ENCODE results near the gene DHRSX. TPM values are rescaled to one million over a fixed set of nuclear protein-coding genes. Genes with fewer than 3 reads are reported as not detected.

The DHRSX gene
- total RNA-seq, 2 donors from 2014 or later = 36.5 to 45.4 TPM

DNA sequence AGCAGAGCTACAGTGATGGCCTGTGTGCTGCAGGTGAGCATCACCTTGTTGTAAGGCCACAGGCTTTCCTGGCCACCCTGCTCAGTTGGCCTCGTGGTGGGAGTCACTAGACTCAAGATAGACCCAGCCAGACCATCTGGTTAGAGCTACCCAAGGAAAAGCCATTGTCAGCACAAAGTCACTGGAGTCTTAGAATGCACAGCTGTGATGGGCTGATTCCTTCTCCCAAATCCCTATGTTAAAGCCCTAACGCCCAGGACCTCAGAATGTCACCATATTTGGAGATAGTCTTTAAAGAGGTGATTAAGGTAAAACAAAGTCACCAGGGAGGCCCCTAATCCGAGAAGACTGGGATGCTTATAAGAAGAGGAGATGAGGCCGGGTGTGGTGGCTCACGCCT, 173.4 kb downstream of the DHRSX start:
- no peaks in the 10 kb centered on the region for H3K27me3 Mint-ChIP-seq (ENCODE audit: insufficient read depth)

GRCh38 chrX:2325076-2325784, 175.5 kb downstream of the DHRSX start:
- DNase-seq = peak; percentile 70
- no peak overlapping the region for H3K27ac Mint-ChIP-seq

More for the DNA sequence above, 173.4 kb downstream of the DHRSX start:
- Histone ChIP-seq H3K4me1 (ENCODE audit: control insufficient read depth, insufficient read depth, low read length) (no peaks in the 10 kb centered on the region), H3K36me3 (ENCODE audit: control insufficient read depth, insufficient read depth, low read length) (no peaks in the 10 kb centered on the region), H3K27ac (ENCODE audit: low read depth, low read length) (no peak overlapping the region), H3K27me3 (ENCODE audit: control insufficient read depth, insufficient read depth, low read length, poor library complexity, severe bottlenecking) (no peaks in the 10 kb centered on the region), H3K9me3 (ENCODE audit: control insufficient read depth, low read length) (no peaks in the 10 kb centered on the region), H3K4me3 (ENCODE audit: low read length) (no peak overlapping the region), H3K9ac (ENCODE audit: extremely low read depth, low read length, poor library complexity, severe bottlenecking) (no peak overlapping the region)
- H3K4me1 Mint-ChIP-seq = no peaks in the 10 kb centered on the region
- no peak overlapping the region for H3K4me3 Mint-ChIP-seq
- WGBS, 2 experiments (ENCODE audit: insufficient coverage in 1 of 2, insufficient read length in 1 of 2) = 91 to 96% methylated on average over 4 to 5 of the region's 5 CpGs
- TF ChIP-seq CTCF (conservative IDR thresholded peaks at IDR 0.05) = no peak
- H3K27ac Mint-ChIP-seq = no peak overlapping the region
- H3K36me3 Mint-ChIP-seq (ENCODE audit: low read depth) = peaks cover 4% of the 10 kb centered on the region
- no peaks in the 10 kb centered on the region for H3K9me3 Mint-ChIP-seq
- DNase-seq = no peak

GRCh38 chrX:2324151-2324550, 176.6 kb downstream of the DHRSX start:
- no peak overlapping the region for H3K27ac Mint-ChIP-seq
- 93% methylated on average over 7 to 8 of the region's 8 CpGs for WGBS, 2 experiments (ENCODE audit: insufficient coverage in 1 of 2, insufficient read length in 1 of 2)

More at GRCh38 chrX:2325076-2325784, 175.5 kb downstream of the DHRSX start:
- no peak for TF ChIP-seq CTCF (conservative IDR thresholded peaks at IDR 0.05)
- H3K27me3 Mint-ChIP-seq (ENCODE audit: insufficient read depth) = no peaks in the 10 kb centered on the region
- Histone ChIP-seq H3K4me3 (ENCODE audit: low read length) (no peak overlapping the region), H3K36me3 (ENCODE audit: control insufficient read depth, insufficient read depth, low read length) (no peaks in the 10 kb centered on the region), H3K9me3 (ENCODE audit: control insufficient read depth, low read length) (no peaks in the 10 kb centered on the region), H3K27me3 (ENCODE audit: control insufficient read depth, insufficient read depth, low read length, poor library complexity, severe bottlenecking) (no peaks in the 10 kb centered on the region), H3K27ac (ENCODE audit: low read depth, low read length) (no peak overlapping the region), H3K4me1 (ENCODE audit: control insufficient read depth, insufficient read depth, low read length) (peaks cover 3% of the 10 kb centered on the region), H3K9ac (ENCODE audit: extremely low read depth, low read length, poor library complexity, severe bottlenecking) (no peak overlapping the region)
- peak overlapping the region; percentile 38 for H3K4me3 Mint-ChIP-seq
- peaks cover 11% of the 10 kb centered on the region for H3K4me1 Mint-ChIP-seq
- peaks cover 4% of the 10 kb centered on the region for H3K36me3 Mint-ChIP-seq (ENCODE audit: low read depth)
- 95 to 98% methylated on average over 27 of the region's 27 CpGs for WGBS, 2 experiments (ENCODE audit: insufficient coverage in 1 of 2, insufficient read length in 1 of 2)
- H3K9me3 Mint-ChIP-seq = no peaks in the 10 kb centered on the region

More at GRCh38 chrX:2324151-2324550, 176.6 kb downstream of the DHRSX start:
- no peak overlapping the region for H3K4me3 Mint-ChIP-seq
- no peaks in the 10 kb centered on the region for H3K9me3 ChIP-seq (ENCODE audit: control insufficient read depth, low read length)
- H3K36me3 Mint-ChIP-seq (ENCODE audit: low read depth) = peaks cover 4% of the 10 kb centered on the region
- TF ChIP-seq CTCF (conservative IDR thresholded peaks at IDR 0.05) = no peak
- H3K27ac ChIP-seq (ENCODE audit: low read depth, low read length) = no peak overlapping the region
- peaks cover 3% of the 10 kb centered on the region for H3K4me1 ChIP-seq (ENCODE audit: control insufficient read depth, insufficient read depth, low read length)
- no peak for DNase-seq
- H3K4me3 ChIP-seq (ENCODE audit: low read length) = no peak overlapping the region
- no peaks in the 10 kb centered on the region for H3K9me3 Mint-ChIP-seq
- H3K9ac ChIP-seq (ENCODE audit: extremely low read depth, low read length, poor library complexity, severe bottlenecking) = no peak overlapping the region
- peaks cover 12% of the 10 kb centered on the region for H3K4me1 Mint-ChIP-seq
- H3K36me3 ChIP-seq (ENCODE audit: control insufficient read depth, insufficient read depth, low read length) = no peaks in the 10 kb centered on the region
- H3K27me3 Mint-ChIP-seq (ENCODE audit: insufficient read depth) = no peaks in the 10 kb centered on the region
- no peaks in the 10 kb centered on the region for H3K27me3 ChIP-seq (ENCODE audit: control insufficient read depth, insufficient read depth, low read length, poor library complexity, severe bottlenecking)

Measured in endodermal cell (in vitro differentiated cells).